DND-41 (cell line): ENCODE results near the gene MATN1.
A peak's percentile ranks its signal among the peaks of the same experiment; 100 is the strongest.

ENCODE experiments used
- ATAC-seq: fragments of 200-7000 bp; cut with Tn5 transposase; 3 replicates; pipeline ENCODE4 v1.9.1; 2021; ENCODE audit warnings: low read depth; ENCODE audit not compliant: insufficient read depth
- DNase-seq: peaks from one replicate; pipeline ENCODE4 v3.0.0-alpha.2; 2020
- H2AFZ ChIP-seq: 2 replicates; pipeline ENCODE4 v1.6.0; 2012; ENCODE audit warnings: low read depth, low read length
- H3K27ac ChIP-seq: 2 replicates; pipeline ENCODE4 v1.5.1; 2012; ENCODE audit warnings: low read length, inconsistent platforms
- H3K27me3 ChIP-seq: fragments of 200-600 bp; sonication (generic); 2 replicates; pipeline ENCODE4 v1.6.0; 2012; ENCODE audit warnings: low read length, mild to moderate bottlenecking, inconsistent platforms; ENCODE audit not compliant: insufficient read depth, poor library complexity
- H3K36me3 ChIP-seq: 2 replicates; pipeline ENCODE4 v1.5.1; 2012; ENCODE audit warnings: low read length, inconsistent platforms; ENCODE audit not compliant: insufficient read depth
- H3K4me1 ChIP-seq: 2 replicates; pipeline ENCODE4 v1.5.1; 2012; ENCODE audit warnings: mild to moderate bottlenecking, low read length; ENCODE audit not compliant: insufficient read depth
- H3K4me2 ChIP-seq: 2 replicates; pipeline ENCODE4 v1.6.0; 2012; ENCODE audit warnings: mild to moderate bottlenecking, moderate library complexity, low read length, inconsistent platforms; ENCODE audit not compliant: insufficient read depth
- H3K4me3 ChIP-seq, 2 experiments: fragments of 200-600 bp in 1 of 2; shearing (Covaris generic) in 1 of 2; 2 replicates each; pipeline ENCODE4 v1.5.1; 2012 to 2016; ENCODE audit warnings: inconsistent platforms in 2 of 2, low read length in 2 of 2, mild to moderate bottlenecking in 2 of 2, low read depth in 1 of 2, moderate library complexity in 1 of 2
- H3K79me2 ChIP-seq: 2 replicates; pipeline ENCODE4 v1.6.0; 2012; ENCODE audit warnings: low read length, inconsistent platforms; ENCODE audit not compliant: insufficient read depth
- H3K9ac ChIP-seq: 2 replicates; pipeline ENCODE4 v1.6.0; 2012; ENCODE audit warnings: low read depth, mild to moderate bottlenecking, inconsistent platforms, low read length, moderate library complexity
- H3K9me3 ChIP-seq: 2 replicates; pipeline ENCODE4 v1.5.1; 2012; ENCODE audit warnings: low read length, moderate library complexity, mild to moderate bottlenecking, inconsistent platforms; ENCODE audit not compliant: insufficient read depth, severe bottlenecking
- H4K20me1 ChIP-seq: 2 replicates; pipeline ENCODE4 v1.6.0; 2012; ENCODE audit warnings: low read length; ENCODE audit not compliant: insufficient read depth
- EZH2 ChIP-seq: IDR thresholded peaks from 3 replicates; pipeline ENCODE4 v1.6.1; 2012; ENCODE audit warnings: borderline replicate concordance, low read depth, mild to moderate bottlenecking, moderate library complexity, low read length, inconsistent platforms; ENCODE audit not compliant: severe bottlenecking
- TF ChIP-seq, protein P1 (sequence below): IDR thresholded peaks from 2 replicates; pipeline ENCODE4 v1.5.1; 2012; ENCODE audit warnings: borderline replicate concordance, low read length, moderate library complexity, mild to moderate bottlenecking; ENCODE audit not compliant: poor library complexity, severe bottlenecking; ENCODE audit errors: extremely low read depth

The MATN1 gene

GRCh38 chr1:30751830-30752650, 28.7 kb upstream of the MATN1 start:
- Histone ChIP-seq H3K36me3 (no peaks in the 10 kb centered on the region), H3K4me2 (no peak overlapping the region)

GRCh38 chr1:30750731-30751291, 27.4 kb upstream of the MATN1 start:
- no peaks in the 10 kb centered on the region for H3K9me3 ChIP-seq
- ATAC-seq (0 out of 3 replicates have a peak, but pooled peaks have one; percentile 27), DNase-seq (peak; percentile 31)
- H3K4me3 ChIP-seq, result no peak overlapping the region
- H3K27ac ChIP-seq, result peak overlapping the region; percentile 56
- H3K4me2 ChIP-seq, result no peak overlapping the region
- peaks cover 5% of the 10 kb centered on the region for H4K20me1 ChIP-seq
- no peak overlapping the region for H3K9ac ChIP-seq
- H3K79me2 ChIP-seq, result peaks cover 29% of the 10 kb centered on the region
- no peaks in the 10 kb centered on the region for H3K27me3 ChIP-seq
- TF ChIP-seq, protein P1, sequence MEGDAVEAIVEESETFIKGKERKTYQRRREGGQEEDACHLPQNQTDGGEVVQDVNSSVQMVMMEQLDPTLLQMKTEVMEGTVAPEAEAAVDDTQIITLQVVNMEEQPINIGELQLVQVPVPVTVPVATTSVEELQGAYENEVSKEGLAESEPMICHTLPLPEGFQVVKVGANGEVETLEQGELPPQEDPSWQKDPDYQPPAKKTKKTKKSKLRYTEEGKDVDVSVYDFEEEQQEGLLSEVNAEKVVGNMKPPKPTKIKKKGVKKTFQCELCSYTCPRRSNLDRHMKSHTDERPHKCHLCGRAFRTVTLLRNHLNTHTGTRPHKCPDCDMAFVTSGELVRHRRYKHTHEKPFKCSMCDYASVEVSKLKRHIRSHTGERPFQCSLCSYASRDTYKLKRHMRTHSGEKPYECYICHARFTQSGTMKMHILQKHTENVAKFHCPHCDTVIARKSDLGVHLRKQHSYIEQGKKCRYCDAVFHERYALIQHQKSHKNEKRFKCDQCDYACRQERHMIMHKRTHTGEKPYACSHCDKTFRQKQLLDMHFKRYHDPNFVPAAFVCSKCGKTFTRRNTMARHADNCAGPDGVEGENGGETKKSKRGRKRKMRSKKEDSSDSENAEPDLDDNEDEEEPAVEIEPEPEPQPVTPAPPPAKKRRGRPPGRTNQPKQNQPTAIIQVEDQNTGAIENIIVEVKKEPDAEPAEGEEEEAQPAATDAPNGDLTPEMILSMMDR, result no peak
- no peaks in the 10 kb centered on the region for H3K36me3 ChIP-seq
- peaks cover 71% of the 10 kb centered on the region for H3K4me1 ChIP-seq
- H2AFZ ChIP-seq, result no peak overlapping the region

More at GRCh38 chr1:30751830-30752650, 28.7 kb upstream of the MATN1 start:
- no peak overlapping the region for H3K4me3 ChIP-seq
- H3K4me1 ChIP-seq, result peaks cover 74% of the 10 kb centered on the region
- peaks cover 34% of the 10 kb centered on the region for H3K79me2 ChIP-seq
- H3K27me3 ChIP-seq, result no peaks in the 10 kb centered on the region
- H3K9me3 ChIP-seq, result no peaks in the 10 kb centered on the region
- ATAC-seq (no peak), DNase-seq (no peak)
- no peak overlapping the region for H3K27ac ChIP-seq
- TF ChIP-seq EZH2, result no peak
- TF ChIP-seq, protein P1, result no peak
- no peak overlapping the region for H3K9ac ChIP-seq
- no peak overlapping the region for H2AFZ ChIP-seq
- peaks cover 9% of the 10 kb centered on the region for H4K20me1 ChIP-seq

- peaks cover 21% of the 10 kb centered on the region for H3K79me2 ChIP-seq
- peak; percentile 66 for ATAC-seq
- H3K9me3 ChIP-seq, result no peaks in the 10 kb centered on the region
- no peaks in the 10 kb centered on the region for H3K36me3 ChIP-seq
- no peak overlapping the region for H3K4me2 ChIP-seq
- H3K27me3 ChIP-seq, result no peaks in the 10 kb centered on the region
- no peak overlapping the region for H3K9ac ChIP-seq
- no peaks in the 10 kb centered on the region for H4K20me1 ChIP-seq
- no peak overlapping the region for H2AFZ ChIP-seq
- H3K4me3 ChIP-seq, result no peak overlapping the region
- no peak for TF ChIP-seq EZH2
- TF ChIP-seq, protein P1, result no peak
- peak; percentile 47 for DNase-seq
- peak overlapping the region; percentile 56 for H3K27ac ChIP-seq
- H3K4me1 ChIP-seq, result peaks cover 62% of the 10 kb centered on the region
Measured at GRCh38 chr1:30749691-30750583, 26.6 kb upstream of the MATN1 start.
